GM12801 (cell line): Measurements from ENCODE around the gene TBL1X.

Source experiments
- TF ChIP-seq, protein P1 (sequence below): IDR thresholded peaks from one replicate; pipeline ENCODE4 v1.5.1; 2011; ENCODE audit warnings: control low read depth; ENCODE audit not compliant: insufficient read length; ENCODE audit errors: extremely low read depth

Gene TBL1X

GRCh38 chrX:9443327-9443726, 21.5 kb upstream of the TBL1X start:
- TF ChIP-seq, protein P1, sequence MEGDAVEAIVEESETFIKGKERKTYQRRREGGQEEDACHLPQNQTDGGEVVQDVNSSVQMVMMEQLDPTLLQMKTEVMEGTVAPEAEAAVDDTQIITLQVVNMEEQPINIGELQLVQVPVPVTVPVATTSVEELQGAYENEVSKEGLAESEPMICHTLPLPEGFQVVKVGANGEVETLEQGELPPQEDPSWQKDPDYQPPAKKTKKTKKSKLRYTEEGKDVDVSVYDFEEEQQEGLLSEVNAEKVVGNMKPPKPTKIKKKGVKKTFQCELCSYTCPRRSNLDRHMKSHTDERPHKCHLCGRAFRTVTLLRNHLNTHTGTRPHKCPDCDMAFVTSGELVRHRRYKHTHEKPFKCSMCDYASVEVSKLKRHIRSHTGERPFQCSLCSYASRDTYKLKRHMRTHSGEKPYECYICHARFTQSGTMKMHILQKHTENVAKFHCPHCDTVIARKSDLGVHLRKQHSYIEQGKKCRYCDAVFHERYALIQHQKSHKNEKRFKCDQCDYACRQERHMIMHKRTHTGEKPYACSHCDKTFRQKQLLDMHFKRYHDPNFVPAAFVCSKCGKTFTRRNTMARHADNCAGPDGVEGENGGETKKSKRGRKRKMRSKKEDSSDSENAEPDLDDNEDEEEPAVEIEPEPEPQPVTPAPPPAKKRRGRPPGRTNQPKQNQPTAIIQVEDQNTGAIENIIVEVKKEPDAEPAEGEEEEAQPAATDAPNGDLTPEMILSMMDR = no peak

- TF ChIP-seq, protein P1 = no peak
Measured at GRCh38 chrX:9447906-9448305, 17.0 kb upstream of the TBL1X start.

- TF ChIP-seq, protein P1 = no peak
Measured at GRCh38 chrX:9456250-9457074, 8.4 kb upstream of the TBL1X start.

DNA sequence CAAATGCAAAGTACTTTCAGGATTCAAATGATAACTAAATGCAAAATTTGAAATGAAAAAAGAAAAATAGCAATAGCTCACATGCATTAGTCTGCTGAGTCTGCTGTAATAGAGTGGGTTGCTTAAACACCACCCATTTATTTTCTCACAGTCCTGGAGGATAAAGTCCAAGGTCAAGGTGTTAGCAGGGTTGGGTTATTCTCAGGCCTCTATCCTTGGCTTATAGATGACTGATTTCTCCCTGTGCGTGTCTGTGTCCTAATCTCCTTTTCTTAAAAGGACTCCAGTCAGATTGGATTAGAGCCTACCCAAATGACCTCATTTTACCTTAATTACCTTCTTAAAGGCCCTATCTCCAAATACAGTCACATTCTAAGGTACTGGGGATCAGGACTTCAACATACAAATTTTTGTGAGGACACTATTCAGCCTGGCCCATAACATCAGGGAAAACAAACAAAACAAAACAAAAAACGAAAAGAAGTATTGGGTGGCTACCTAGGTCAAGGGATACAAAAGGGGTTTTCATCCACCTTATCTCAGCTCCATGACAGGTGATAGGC, 6.3 kb upstream of the TBL1X start:
- TF ChIP-seq, protein P1 = no peak

GRCh38 chrX:9459186-9459748, 5.6 kb upstream of the TBL1X start:
- TF ChIP-seq, protein P1 = no peak

DNA sequence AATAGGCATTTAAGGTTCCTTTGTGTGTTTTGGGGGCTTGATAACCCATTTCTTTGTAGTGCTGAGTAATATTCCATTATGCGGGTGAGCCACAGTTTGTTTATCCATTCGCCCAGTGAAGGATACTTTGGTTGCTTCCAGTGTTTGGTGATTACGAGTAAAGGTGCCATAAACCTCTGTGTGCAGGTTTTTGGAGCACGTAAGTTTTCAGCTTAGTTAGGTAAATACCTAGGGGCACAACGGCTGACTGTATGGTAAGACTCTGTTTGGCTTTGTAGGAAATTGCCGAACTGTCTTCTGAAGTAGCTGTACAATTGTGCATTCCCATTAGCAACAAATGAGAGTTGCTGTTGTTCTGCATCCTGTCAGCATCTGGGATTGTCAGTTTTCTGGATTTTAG, 3.8 kb upstream of the TBL1X start:
- TF ChIP-seq, protein P1 = no peak

DNA sequence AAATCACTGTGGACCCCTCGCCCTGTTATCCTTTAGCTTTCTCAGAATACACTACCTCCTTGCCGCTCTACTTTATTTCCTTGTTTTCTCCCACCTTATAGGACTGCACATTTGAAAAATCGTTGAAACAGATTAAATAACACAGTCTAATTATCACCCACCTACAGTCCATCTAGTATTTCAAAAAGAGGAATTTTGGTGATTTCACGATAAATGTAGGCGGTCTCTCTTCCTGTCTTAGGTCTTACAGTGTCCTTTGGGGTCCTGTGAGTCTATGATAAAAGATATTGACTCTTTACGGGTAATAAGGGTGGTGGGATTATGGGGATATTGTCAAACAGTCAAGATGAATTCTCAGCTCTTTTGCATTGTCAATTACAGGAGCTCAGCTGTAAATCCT, 2.4 kb upstream of the TBL1X start:
- TF ChIP-seq, protein P1 = no peak
